Activated naive CD4-positive, alpha-beta T cell treated with anti-CD3 and anti-CD28 coated beads for 36 hours (primary cell): Measurements from ENCODE around the gene FOXP2. TPM values are rescaled to one million over a fixed set of nuclear protein-coding genes. Genes with fewer than 3 reads are reported as not detected.
"Not testable (repeated sequence)": the region's sequence is repeated elsewhere in the genome, so short reads cannot be mapped to it uniquely, and the experiment has no call there.

Source experiments
- CTCF ChIA-PET: fragments of 350-600 bp; sonication (Branson Sonifier 250); formaldehyde crosslinking; loops from one replicate; lab custom pipeline; 2021; ENCODE audit warnings: antibody characterized with exemption; lab: Charles Lee
- DNase-seq: peaks from one replicate; pipeline ENCODE4 v3.0.0-alpha.2; 2020
- H3K27ac Mint-ChIP-seq: one replicate; pipeline ENCODE4 v1.8.0; 2021; ENCODE audit warnings: mild to moderate bottlenecking, mixed read lengths
- H3K27me3 Mint-ChIP-seq: one replicate; pipeline ENCODE4 v1.8.0; 2021; ENCODE audit warnings: low read depth, mixed read lengths
- H3K36me3 Mint-ChIP-seq: one replicate; pipeline ENCODE4 v1.8.0; 2021; ENCODE audit warnings: low read depth, mixed read lengths
- H3K4me1 Mint-ChIP-seq: one replicate; pipeline ENCODE4 v1.8.0; 2021; ENCODE audit warnings: low read depth, mixed read lengths
- H3K4me3 Mint-ChIP-seq: one replicate; pipeline ENCODE4 v1.8.0; 2021; ENCODE audit warnings: mild to moderate bottlenecking, moderate library complexity, mixed read lengths
- H3K9me3 Mint-ChIP-seq: one replicate; pipeline ENCODE4 v1.8.0; 2021; ENCODE audit warnings: mixed read lengths
- intact Hi-C: fragments of 100-400 bp; cut with micrococcal nuclease; formaldehyde crosslinking; loops from one replicate; pipeline ENCODE4 v1.15.1; 2023
- total RNA-seq, 2 experiments: library from RNA; stranded (reverse); gene quantifications; one replicate each; pipeline ENCODE4 v1.2.3, GENCODE V29; 2021

Gene FOXP2
- total RNA-seq, 2 experiments from 2014 or later = not detected

DNA sequence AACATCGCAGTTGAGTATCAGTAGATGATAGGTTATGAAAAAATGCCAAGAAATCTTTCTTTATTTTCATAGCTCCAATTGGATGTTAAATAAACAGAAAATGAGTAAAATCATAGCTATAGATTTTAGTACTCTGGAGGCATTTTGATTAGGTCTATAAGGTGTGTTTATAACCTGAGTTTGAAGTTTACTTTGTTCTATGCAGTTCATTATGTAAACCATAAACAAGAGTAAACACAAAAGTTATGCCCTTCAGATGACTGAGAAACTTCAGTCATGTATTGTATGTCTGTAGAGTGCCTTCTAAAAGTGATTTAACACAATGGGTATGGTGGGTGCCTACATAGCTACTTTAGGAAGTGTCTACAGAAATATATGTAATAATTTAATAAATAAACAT, 13.6 kb downstream of the FOXP2 start:
- no peaks in the 10 kb centered on the region for H3K9me3 Mint-ChIP-seq
- H3K4me3 Mint-ChIP-seq = no peak overlapping the region
- no peaks in the 10 kb centered on the region for H3K36me3 Mint-ChIP-seq
- DNase-seq = no peak
- no peak overlapping the region for H3K27ac Mint-ChIP-seq
- no peaks in the 10 kb centered on the region for H3K27me3 Mint-ChIP-seq
- intact Hi-C loops = loop anchor here (10.0 kb wide), 2 partner anchors 403 to 437 kb away; no protein-coding TSS in a partner anchor
- H3K4me1 Mint-ChIP-seq = no peaks in the 10 kb centered on the region
- CTCF ChIA-PET = no interaction called here

DNA sequence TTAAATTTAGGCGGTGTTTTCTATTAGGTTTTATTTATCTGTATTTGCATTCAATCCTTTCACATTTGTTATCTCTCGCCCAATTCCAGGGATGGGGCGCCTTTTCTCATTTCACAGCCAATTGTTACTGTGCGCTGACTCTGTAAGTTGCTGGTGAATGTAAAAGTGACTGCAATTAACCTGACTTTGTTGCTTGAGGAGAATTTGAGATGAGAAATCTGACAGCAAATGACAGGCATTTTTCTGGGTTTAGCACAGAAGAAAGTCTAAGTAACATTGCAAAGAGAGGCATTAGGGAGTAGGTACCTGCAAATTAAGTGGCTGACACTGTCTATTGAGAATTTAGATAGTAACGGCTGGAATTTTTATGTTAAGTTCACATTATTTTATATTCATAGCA, 16.6 kb downstream of the FOXP2 start:
- CTCF ChIA-PET = no interaction called here
- intact Hi-C loops = no loop called here
- DNase-seq = no peak
- H3K9me3 Mint-ChIP-seq = no peaks in the 10 kb centered on the region
- no peaks in the 10 kb centered on the region for H3K36me3 Mint-ChIP-seq
- H3K27ac Mint-ChIP-seq = no peak overlapping the region
- no peaks in the 10 kb centered on the region for H3K4me1 Mint-ChIP-seq
- H3K4me3 Mint-ChIP-seq = no peak overlapping the region
- no peaks in the 10 kb centered on the region for H3K27me3 Mint-ChIP-seq

DNA sequence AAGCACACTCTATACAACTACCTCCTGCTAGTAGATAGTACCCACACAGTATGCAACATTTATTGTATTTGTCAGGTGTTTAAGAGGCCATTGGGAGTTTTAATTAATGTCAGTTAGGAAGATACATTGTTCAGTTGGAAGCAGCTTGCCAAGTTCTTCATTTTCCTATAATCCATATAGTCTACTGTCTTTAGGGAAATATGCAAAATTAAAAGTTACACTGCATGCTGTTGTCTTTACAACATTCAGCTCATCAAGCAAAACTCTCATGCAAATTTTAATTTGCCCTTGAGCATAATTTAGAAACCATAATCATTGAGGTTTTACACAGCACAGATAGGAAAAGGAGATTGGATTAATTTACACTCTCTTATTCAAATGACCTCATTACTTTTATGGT, 17.4 kb downstream of the FOXP2 start:
- no peaks in the 10 kb centered on the region for H3K36me3 Mint-ChIP-seq
- H3K4me3 Mint-ChIP-seq = no peak overlapping the region
- no peak for DNase-seq
- intact Hi-C loops = no loop called here
- H3K9me3 Mint-ChIP-seq = no peaks in the 10 kb centered on the region
- CTCF ChIA-PET = no interaction called here
- no peak overlapping the region for H3K27ac Mint-ChIP-seq
- no peaks in the 10 kb centered on the region for H3K27me3 Mint-ChIP-seq
- no peaks in the 10 kb centered on the region for H3K4me1 Mint-ChIP-seq

DNA sequence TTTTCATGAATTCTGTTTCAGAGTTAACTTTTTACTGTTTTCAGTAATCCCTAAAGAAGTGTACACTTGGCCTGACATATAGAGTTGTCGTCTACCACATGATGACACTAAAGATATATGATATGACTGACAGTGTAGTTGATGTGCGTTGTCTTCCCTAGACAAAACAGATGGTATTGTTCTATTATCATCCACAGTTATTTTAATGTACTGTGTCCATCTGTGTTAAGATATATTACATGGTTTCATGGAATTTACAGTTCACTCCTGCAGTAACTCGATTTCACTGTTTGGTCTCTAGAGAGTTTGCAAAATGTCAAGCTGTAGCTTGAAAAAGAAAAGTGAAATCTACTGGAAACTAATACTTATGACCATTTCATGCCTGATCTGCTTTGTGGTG, 18.1 kb downstream of the FOXP2 start:
- DNase-seq = no peak
- intact Hi-C loops = no loop called here
- H3K27me3 Mint-ChIP-seq = no peaks in the 10 kb centered on the region
- H3K9me3 Mint-ChIP-seq = no peaks in the 10 kb centered on the region
- CTCF ChIA-PET = no interaction called here
- H3K4me1 Mint-ChIP-seq = no peaks in the 10 kb centered on the region
- H3K27ac Mint-ChIP-seq = no peak overlapping the region
- H3K36me3 Mint-ChIP-seq = no peaks in the 10 kb centered on the region
- no peak overlapping the region for H3K4me3 Mint-ChIP-seq

DNA sequence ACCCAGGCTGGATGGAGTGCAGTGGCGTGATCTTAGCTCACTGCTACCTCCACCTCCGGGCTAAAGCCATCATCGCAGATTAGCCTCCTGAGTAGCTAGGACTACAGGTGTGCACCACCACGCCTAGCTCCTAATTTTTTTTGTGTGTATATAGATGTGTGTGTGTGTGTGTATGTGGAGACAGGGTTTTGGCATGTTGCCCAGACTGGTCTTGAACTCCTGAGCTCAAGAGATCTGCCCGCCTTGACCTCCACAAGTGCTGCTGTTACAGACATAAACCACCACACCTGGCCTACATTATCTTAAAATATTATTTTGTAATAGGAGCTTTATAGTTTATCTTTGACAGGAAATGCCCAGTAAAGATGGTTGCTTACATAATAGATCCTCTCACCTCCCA, 25.0 kb downstream of the FOXP2 start:
- Mint-ChIP-seq H3K36me3 (no peaks in the 10 kb centered on the region), H3K27me3 (no peaks in the 10 kb centered on the region), H3K27ac (no peak overlapping the region), H3K4me1 (no peaks in the 10 kb centered on the region), H3K4me3 (no peak overlapping the region), H3K9me3 (no peaks in the 10 kb centered on the region)
- no peak for DNase-seq
- CTCF ChIA-PET = interaction anchor here (0.6 kb wide), 1 partner anchor 284 kb away, joined by 3 read pairs; no protein-coding TSS in a partner anchor
- intact Hi-C loops = no loop called here

DNA sequence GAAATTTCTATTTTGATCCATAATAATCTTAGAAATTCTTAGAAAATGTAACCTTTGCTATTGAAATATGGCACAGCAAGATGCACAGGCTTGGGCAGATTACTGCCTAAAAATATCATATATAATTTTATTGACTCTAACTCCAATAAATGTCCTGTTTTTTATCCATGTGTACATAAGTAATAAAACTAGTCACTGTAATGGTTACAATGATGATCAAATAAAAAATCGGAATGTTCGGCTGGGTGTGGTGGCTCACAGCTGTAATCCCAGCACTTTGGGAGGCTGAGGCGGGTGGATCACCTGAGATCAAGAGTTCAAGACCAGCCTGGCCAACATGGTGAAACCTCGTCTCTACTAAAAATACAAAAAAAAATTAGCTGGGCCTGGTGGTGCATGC, 26.3 kb downstream of the FOXP2 start:
- H3K27me3 Mint-ChIP-seq, DNase-seq, H3K9me3 Mint-ChIP-seq, intact Hi-C loops, H3K36me3 Mint-ChIP-seq, H3K4me3 Mint-ChIP-seq, H3K4me1 Mint-ChIP-seq, CTCF ChIA-PET, H3K27ac Mint-ChIP-seq: not testable (repeated sequence)

DNA sequence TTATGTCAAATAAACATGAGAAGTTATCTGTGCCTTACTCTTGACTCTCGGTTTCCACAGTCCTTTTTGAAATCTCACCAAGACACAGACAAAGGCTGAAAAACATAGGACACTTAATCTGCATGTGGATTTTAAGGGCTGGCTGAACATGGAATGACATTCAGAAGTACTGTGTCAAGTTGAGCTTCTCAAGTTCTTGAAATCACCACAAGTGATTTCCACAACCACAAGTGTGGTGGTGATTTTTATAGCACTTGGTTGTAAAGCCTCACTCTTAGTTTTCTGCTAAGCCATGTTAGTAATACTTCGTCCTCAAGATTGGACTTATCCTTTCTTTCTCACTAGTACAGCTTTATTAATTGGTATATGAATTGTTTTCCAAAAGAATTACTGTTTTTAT, 29.6 kb downstream of the FOXP2 start:
- H3K36me3 Mint-ChIP-seq = no peaks in the 10 kb centered on the region
- no peaks in the 10 kb centered on the region for H3K9me3 Mint-ChIP-seq
- H3K27me3 Mint-ChIP-seq = no peaks in the 10 kb centered on the region
- no peak overlapping the region for H3K27ac Mint-ChIP-seq
- H3K4me3 Mint-ChIP-seq = no peak overlapping the region
- no peak for DNase-seq
- H3K4me1 Mint-ChIP-seq = no peaks in the 10 kb centered on the region
- intact Hi-C loops = no loop called here
- CTCF ChIA-PET = no interaction called here

DNA sequence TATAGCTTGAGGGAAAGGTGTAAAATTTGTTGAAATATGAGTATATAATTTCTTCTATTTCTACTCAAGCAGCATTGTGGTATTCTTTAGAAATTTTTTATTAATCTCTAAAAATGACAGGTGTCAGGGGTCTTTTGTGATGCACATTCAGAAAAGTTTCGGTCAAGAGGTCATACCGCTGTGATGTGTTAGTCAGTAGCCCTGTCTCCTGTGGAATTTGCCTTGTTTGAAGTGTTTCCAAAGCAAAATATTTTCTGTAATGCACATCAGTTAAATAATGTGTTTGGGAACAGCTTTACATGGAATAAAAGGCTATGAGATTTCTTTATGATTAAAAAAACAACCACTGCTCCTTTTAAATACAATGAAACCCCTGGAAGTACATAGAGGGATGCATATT, 35.8 kb downstream of the FOXP2 start:
- Mint-ChIP-seq H3K27me3 (no peaks in the 10 kb centered on the region), H3K27ac (no peak overlapping the region), H3K4me1 (no peaks in the 10 kb centered on the region), H3K36me3 (no peaks in the 10 kb centered on the region), H3K9me3 (no peaks in the 10 kb centered on the region), H3K4me3 (no peak overlapping the region)
- DNase-seq = no peak
- intact Hi-C loops = no loop called here
- CTCF ChIA-PET = interaction anchor here (1.6 kb wide), 1 partner anchor 16 kb away, joined by 4 read pairs; no protein-coding TSS in a partner anchor

DNA sequence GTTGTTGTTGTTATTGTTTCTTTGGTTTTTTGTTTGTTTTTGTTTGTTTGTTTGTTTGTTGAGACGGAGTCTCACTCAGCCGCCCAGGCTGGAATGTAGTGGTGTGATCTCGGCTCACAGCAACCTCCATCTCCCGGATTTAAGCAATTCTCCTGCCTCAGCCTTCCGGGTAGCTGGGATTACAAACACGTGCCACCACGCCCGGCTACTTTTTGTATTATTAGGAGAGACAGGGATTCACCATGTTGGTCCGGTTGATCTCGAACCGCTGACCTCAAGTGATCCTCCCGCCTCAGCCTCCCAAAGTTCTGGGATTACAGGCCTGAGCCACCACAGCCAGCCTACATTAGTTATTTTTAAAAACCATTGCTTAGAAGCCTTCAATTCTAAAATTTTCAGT, 45.0 kb downstream of the FOXP2 start:
- Mint-ChIP-seq H3K27me3 (no peaks in the 10 kb centered on the region), H3K9me3 (no peaks in the 10 kb centered on the region), H3K4me1 (no peaks in the 10 kb centered on the region), H3K4me3 (no peak overlapping the region), H3K36me3 (no peaks in the 10 kb centered on the region), H3K27ac (no peak overlapping the region)
- CTCF ChIA-PET = no interaction called here
- intact Hi-C loops = no loop called here
- no peak for DNase-seq

DNA sequence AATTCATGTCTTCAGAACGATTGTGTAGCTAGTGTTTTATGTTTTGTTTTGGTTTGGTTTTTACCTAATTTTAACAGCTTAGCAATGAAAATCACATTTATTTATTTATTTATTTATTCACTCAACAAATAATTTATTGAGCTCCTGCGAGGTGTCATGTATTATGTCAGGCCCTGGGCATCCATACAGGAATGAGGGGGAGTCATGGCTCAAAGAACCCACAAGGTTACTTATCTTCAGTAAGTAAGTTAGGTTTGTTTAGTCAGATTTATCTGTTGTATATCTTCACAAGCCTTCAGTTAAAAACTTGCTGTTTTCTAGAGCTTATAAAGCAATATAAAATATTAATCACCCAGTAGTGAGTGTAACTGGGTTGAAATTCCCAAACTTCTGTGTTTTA, 45.4 kb downstream of the FOXP2 start:
- CTCF ChIA-PET = no interaction called here
- DNase-seq = no peak
- intact Hi-C loops = no loop called here
- Mint-ChIP-seq H3K9me3 (no peaks in the 10 kb centered on the region), H3K4me3 (no peak overlapping the region), H3K27me3 (no peaks in the 10 kb centered on the region), H3K4me1 (no peaks in the 10 kb centered on the region), H3K27ac (no peak overlapping the region), H3K36me3 (no peaks in the 10 kb centered on the region)

DNA sequence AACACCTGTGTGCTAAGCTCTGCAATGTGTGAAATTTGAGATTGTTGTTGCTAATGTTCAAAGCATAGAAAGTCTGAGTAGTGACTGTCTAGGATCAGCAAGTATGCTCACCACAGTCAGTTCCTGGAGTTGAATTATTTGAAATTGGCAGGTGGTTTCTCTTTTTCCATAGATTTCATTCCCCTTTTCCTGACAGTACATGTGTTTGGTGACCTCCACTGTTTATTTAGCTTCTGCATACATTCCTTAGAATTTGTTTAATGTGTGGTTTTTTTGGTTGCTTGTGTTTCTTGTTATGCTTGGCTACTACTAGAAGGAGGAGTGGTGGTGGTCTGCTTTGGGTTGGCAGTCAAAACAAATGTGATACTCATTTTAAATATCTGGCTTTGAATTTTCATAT, 52.3 kb downstream of the FOXP2 start:
- Mint-ChIP-seq H3K4me1 (no peaks in the 10 kb centered on the region), H3K27ac (no peak overlapping the region), H3K36me3 (no peaks in the 10 kb centered on the region), H3K9me3 (no peaks in the 10 kb centered on the region), H3K27me3 (no peaks in the 10 kb centered on the region), H3K4me3 (no peak overlapping the region)
- intact Hi-C loops = no loop called here
- CTCF ChIA-PET = interaction anchor here (1.6 kb wide), 1 partner anchor 16 kb away, joined by 4 read pairs; no protein-coding TSS in a partner anchor
- no peak for DNase-seq

DNA sequence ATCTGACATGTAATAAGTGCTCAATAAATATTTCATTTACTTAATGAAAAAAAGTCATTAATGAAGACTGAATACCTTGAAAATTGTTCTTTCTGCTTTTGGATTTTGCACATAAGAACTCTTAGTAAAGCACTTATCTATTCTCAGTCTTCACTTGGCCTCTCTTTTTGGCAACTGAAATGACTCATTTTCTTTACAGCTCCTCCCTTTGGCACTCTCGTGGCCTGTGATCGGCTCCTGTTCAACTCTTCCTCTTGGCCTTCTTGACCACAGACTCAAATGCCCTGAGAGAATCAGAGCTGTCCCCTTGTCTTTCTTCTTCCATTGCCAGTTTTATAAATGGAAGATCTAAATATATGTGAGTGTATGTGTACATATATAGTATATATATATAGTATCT, 54.2 kb downstream of the FOXP2 start:
- Mint-ChIP-seq H3K27me3 (no peaks in the 10 kb centered on the region), H3K36me3 (no peaks in the 10 kb centered on the region), H3K9me3 (no peaks in the 10 kb centered on the region), H3K4me1 (no peaks in the 10 kb centered on the region), H3K4me3 (no peak overlapping the region), H3K27ac (no peak overlapping the region)
- no peak for DNase-seq
- CTCF ChIA-PET = no interaction called here
- intact Hi-C loops = no loop called here

DNA sequence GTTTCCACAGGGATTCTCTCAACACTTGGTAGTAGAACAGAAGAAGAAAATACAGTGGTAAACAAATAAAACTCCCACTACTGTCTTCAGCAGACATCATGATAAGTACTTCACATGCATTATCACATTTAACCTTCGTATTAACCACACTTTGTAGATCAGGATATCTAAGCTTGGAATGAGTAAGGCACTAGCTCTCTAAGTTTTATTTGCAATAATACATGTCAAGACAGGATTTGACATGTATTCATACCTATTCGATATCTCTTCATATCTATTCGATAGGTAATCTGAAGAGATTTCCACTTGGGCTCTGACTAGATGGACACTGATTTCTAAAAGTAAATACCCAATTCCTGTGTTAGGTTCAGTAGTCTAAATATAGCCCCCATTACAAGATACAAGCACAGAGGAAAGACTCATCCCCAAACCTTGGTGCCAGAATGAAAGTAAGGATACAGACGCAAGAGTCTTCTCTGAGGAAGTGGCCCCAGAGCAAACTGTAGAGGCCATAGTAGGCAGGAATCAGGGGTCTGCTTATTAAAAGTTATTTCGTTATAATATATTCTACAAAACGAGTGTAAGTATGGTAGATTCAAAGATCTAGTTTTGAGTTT, 58.4 kb downstream of the FOXP2 start:
- DNase-seq = no peak
- intact Hi-C loops = no loop called here

More for the DNA sequence above, 58.4 kb downstream of the FOXP2 start:
- Mint-ChIP-seq H3K27me3 (no peaks in the 10 kb centered on the region), H3K9me3 (no peaks in the 10 kb centered on the region), H3K36me3 (no peaks in the 10 kb centered on the region), H3K4me3 (no peak overlapping the region), H3K27ac (no peak overlapping the region), H3K4me1 (no peaks in the 10 kb centered on the region)
- CTCF ChIA-PET = no interaction called here
